Kidney glomerular epithelial cell (primary cell): ENCODE measurements around the gene DHFR2.
"Not testable (repeated sequence)": the region's sequence is repeated elsewhere in the genome, so short reads cannot be mapped to it uniquely, and the experiment has no call there.

Source experiments
- DNase-seq: peaks from one replicate; lab custom pipeline; 2025; lab: John Stamatoyannopoulos, UW

DHFR2 gene

GRCh38 chr3:94062513-94063404 is at the start of gene DHFR2, which contains the start of gene NSUN3:
TSS of gene DHFR2 (minus strand) at chr3:94062916. CDS start at chr3:94061511, 1,405 bp downstream.
TSS of gene NSUN3 (plus strand) at chr3:94063061. CDS start at chr3:94063127, 66 bp downstream.
- peak; percentile 93 for DNase-seq

DNA sequence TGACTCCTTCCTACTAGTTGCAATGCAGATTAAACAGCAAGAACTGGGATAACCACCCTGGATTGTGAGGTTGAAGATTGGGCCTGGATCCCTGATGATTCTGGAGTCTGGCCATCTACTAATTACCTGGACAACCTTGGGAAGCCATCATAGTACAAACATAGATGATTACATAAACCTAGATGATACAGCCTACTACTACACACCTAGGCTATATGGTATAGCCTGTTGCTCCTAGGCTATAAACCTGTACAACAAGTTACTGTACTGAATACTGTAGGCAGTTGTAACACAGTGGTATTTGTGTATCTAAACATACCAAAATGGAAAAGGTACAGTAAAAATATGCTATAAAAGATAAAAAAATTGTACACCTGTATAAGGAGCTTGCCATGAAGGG is 48.1 kb upstream of the DHFR2 start:
- DNase-seq, result no peak

DNA sequence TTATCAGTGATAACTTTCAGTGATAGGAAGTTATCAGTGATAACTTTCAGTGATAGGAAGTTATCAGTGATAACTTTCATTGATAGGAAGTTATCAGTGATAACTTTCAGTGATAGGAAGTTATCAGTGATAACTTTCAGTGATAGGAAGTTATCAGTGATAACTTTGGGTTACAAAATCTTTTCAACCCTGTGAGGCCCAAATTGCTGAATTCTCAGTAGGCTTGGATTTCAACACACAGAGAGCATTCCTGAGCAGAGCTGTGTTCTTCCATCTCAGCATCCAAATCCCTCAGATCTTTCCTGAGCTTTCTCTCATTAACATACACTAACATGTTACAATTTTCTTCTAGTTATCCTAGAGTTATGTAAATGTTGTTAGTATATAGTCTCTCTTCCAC is 47.5 kb upstream of the DHFR2 start:
- DNase-seq, result not testable (repeated sequence)

DNA sequence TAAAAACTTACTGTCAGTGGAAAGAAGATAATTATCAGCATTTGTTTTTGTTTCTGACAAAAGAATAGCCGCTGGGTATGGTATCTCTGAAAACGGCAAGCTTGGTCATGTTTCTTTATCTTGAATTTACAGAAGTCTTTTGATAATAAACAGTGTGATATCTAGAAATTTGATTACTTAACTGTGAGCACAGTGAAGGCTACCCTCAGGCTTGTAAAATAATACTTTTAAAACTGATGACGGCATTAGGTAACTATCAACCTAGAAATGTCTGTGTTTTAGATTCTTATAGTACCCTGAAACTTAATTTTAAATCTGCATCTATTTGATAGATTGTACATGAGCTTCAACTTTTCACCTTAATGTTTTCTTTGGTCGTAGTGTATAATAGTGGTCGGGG is 43.6 kb upstream of the DHFR2 start:
- no peak for DNase-seq

- peak; percentile 10 for DNase-seq
These were observed 39.1 kb upstream of the DHFR2 start for GRCh38 chr3:94101860-94102259.

GRCh38 chr3:94099311-94099710 is 36.6 kb upstream of the DHFR2 start:
- no peak for DNase-seq

DNA sequence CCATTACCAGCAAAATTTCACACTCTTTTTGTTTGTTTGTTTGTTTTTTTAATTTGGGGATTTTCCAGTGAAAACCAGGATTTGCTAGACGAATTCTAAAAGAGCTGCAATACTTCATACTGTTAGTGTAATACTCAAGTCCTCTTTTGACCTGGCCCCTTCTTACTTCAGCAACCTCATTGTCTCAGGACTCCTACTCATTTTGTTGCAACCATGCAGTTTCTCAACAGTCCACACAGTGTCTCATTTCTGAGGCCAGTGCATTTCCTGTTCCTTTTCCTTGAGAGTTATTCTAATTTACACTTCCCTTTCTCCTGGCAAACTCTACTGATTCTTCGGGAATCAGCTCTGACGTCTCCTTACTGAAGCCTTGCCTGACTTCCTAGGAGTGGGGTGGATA is 35.7 kb upstream of the DHFR2 start:
- DNase-seq, result peak; percentile 12

DNA sequence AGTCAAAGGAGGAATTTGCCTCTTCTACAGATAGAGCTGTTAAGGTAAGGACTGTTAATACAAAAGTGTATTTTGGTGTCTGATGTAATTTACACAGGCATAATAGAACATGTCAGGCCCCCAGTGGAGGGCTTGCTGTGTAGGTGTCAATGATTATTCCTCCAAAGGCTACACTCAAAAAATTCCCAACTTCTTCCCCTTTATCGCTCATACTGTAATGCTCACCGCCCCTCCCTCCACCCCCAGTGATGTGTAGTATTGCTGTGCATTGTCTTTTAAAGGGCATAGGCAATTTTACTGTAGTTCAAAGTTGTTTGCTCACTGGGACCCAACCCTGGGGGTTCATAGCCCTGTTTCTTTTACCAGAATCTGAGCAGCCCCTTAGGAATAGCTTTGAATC is 32.4 kb upstream of the DHFR2 start:
- no peak for DNase-seq

- DNase-seq, result no peak
These were observed 30.4 kb upstream of the DHFR2 start for GRCh38 chr3:94093151-94093550.

DNA sequence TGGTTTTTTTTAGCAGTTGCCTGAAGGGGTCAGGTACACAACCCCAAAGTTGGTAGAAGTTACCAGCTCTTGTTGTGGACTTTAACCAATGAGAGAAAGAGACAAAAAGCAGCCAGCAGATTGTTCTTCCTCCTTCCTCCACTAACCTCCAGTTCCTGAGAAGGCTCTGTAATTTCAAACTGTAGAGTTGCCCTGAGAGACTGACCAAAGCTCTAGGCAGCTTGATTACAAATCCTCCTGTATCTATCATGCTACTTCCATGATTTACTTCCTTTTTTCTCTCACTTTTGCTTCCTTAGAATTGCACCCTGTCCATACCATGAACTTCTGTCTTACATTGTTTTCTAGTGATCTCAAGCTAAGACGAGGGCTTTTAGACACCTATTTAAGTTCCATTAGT is 29.4 kb upstream of the DHFR2 start:
- no peak for DNase-seq

GRCh38 chr3:94089126-94089525 is 26.4 kb upstream of the DHFR2 start:
- no peak for DNase-seq

GRCh38 chr3:94083261-94083660 is 20.5 kb upstream of the DHFR2 start:
- no peak for DNase-seq

DNA sequence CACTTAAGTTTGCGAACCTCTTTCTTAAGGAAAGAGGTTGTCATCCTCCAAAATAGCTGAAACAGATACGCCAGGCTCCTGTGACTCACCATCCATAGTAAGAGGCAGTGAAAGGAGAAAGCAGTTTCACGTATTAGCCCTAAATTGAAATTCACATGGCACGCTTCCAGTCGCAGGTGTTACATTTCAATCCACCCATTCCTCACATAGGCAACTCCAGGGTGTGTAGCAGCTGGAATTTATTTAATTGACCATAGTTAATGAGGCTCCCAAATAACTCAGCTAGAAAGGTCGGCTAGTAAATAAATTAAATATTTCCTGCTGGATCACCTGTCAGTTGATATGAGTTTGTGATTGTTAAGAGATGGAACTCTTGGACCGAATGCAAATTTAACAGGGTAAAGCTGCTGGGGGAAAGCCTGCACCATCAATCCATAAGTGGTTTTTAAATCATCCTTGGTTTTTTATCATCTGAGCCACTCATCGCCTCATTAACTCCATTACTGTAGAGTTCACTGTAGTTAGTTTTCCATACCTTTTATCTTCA is 19.7 kb upstream of the DHFR2 start:
- DNase-seq, result no peak

DNA sequence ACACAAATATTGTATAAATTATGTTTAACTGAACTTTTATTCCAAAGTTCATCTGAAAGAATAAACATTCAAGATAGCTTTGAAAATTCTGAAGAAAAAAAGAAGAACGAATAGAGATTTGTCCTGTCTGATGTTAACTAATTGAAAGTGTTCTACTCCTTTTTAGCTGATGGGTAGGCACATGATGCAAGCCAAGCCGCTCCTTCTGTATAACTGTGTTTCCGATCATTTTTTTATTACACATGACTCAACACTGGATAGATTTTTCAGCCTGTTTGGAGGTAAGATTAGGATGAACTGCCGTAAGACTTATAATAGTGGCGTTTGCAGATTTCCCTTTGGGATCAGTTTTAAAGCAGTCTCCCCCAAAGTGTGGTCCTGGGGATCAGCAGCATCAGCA is 19.2 kb upstream of the DHFR2 start:
- DNase-seq, result no peak

- DNase-seq, result not testable (repeated sequence)
These were observed 17.8 kb upstream of the DHFR2 start for GRCh38 chr3:94080552-94080951.

DNA sequence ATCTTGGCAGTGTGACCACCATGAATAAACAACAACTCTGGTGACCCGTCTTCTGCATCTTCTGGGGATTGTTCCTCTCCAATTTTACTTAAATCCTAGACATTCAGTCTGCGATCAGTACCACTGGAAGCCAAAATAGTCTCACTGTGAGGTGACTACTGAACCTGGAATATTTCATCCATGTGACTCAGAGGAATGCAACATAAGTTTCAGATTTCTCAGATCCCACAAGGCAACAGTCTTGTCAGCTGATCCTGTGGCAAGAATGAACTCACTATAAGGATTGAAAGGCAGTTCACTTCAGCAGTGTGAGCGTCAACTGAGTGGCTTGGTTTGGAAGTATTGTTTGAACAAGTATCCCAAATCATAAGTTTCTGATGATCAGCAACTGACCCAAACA is 13.3 kb upstream of the DHFR2 start:
- peak; percentile 9 for DNase-seq

GRCh38 chr3:94071713-94072284 is 9.1 kb upstream of the DHFR2 start:
- DNase-seq, result no peak

GRCh38 chr3:94070341-94070911 is 7.7 kb upstream of the DHFR2 start:
- DNase-seq, result no peak

GRCh38 chr3:94069194-94069813 is 6.6 kb upstream of the DHFR2 start:
- DNase-seq, result peak; percentile 9

DNA sequence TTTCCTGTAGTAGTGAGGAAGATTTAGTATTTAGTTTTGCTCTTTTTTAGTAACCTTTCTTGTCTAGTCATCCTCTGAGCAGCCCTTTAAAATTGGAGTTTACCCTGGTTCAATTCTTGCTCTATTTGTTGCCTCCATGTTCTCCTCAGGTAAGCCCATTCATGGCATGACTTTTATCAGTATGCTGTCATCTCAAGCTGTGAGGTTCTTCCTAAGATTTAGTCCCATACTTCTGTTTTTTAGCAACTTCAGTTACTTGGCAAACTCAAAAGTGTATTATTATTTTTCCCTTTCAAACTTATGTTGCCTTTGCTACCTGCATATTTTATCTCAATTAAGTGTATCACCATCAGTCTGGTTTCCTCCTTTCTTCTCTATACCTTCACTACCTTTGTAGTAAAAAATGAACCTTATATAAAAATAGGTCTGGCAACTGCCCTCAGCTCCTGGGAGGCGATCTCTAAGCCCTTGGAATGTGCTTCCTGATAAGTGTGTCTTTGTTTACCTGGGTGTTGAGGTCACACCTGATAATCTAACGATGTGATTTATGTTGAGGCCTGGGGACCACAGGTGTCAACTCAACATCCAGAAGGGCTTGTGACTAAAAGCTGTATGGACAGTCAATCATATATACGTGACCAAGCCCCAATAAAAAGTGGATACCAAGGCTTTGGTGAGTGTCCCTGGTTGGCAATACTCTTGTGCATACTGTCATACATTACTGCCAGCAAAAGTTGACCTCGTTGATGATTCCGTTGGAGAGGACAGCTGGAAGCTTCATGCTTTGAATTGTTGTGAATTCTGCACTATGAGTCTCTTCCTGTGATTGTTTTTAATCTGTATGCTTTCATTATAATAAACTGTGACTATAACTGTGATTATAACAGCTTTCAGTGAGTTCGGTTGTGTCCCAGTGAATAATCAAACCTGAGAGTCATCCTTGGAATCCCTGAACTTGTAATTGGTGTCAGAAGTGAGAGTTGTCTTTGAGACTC is 4.1 kb upstream of the DHFR2 start:
- DNase-seq, result no peak

DNA sequence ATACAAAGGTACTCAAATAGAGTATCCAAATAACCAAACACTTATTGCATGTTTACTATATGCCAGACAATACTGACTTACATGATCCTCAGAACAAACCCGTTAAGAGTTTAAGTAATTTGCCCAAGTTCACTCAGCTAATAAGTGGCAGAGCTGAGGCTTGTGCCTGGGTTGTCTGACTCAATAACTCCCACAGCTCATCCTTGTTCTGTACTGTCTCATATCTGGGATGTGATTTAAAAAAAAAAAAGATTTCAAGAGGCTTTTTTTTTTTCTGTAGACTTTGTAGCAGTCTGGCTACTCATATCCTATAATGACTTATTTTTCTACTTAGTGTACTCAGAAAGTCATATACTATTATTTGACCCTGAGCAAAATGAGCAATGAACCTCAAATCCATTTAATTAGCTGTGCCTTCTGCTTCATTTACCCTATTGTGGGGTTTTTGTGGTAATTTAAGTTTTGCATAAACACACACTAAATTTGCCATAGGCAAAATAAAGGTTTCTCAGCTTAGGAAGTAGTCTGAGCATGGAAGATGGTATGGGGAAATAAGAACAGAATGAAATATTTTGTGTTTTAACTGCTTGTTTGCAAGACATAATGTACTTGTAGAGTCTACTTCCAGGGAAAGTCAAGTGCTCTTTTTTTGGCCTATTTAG is 3.2 kb upstream of the DHFR2 start:
- DNase-seq, result no peak
